DND-41 (cell line): Measurements from ENCODE around the gene MMD.

ENCODE experiments used
- CTCF ChIP-seq: IDR thresholded peaks from 2 replicates; pipeline ENCODE4 v1.5.1; 2012; ENCODE audit warnings: borderline replicate concordance, low read length, moderate library complexity, mild to moderate bottlenecking; ENCODE audit not compliant: poor library complexity, severe bottlenecking; ENCODE audit errors: extremely low read depth
- EZH2 ChIP-seq: IDR thresholded peaks from 3 replicates; pipeline ENCODE4 v1.6.1; 2012; ENCODE audit warnings: borderline replicate concordance, low read depth, mild to moderate bottlenecking, moderate library complexity, low read length, inconsistent platforms; ENCODE audit not compliant: severe bottlenecking

- TF ChIP-seq CTCF (no peak), EZH2 (no peak)
These were observed 23.1 kb upstream of the MMD start for GRCh38 chr17:55444471-55445441.
